CD8-positive, alpha-beta memory T cell (primary cell): ENCODE results near the gene NOCT. TPM values are rescaled to one million over a fixed set of nuclear protein-coding genes. Genes with fewer than 3 reads are reported as not detected.
A peak's percentile ranks its signal among the peaks of the same experiment; 100 is the strongest.

Experiments
- CTCF ChIA-PET: fragments of 350-600 bp; sonication (Branson Sonifier 250); formaldehyde crosslinking; loops from one replicate; lab custom pipeline; 2021; ENCODE audit warnings: antibody characterized with exemption; lab: Charles Lee
- POLR2A ChIA-PET: fragments of 350-600 bp; sonication (Branson Sonifier 250); formaldehyde crosslinking; loops from one replicate; lab custom pipeline; 2021; ENCODE audit warnings: antibody characterized with exemption; lab: Charles Lee
- DNase-seq, 5 donors: peaks; one replicate each; pipeline versions ENCODE4 v3.0.0 to v3.0.0-alpha.2; 2020 to 2022; ENCODE audit warnings: mixed read lengths in 1 of 5
- H3K27ac ChIP-seq: one replicate; pipeline ENCODE4 v1.7.0; 2013; ENCODE audit warnings: low read depth, mild to moderate bottlenecking, low read length, moderate library complexity
- H3K27me3 ChIP-seq: 2 replicates; pipeline ENCODE4 v1.7.0; 2013; ENCODE audit warnings: low read length, mild to moderate bottlenecking; ENCODE audit not compliant: insufficient read depth, poor library complexity, severe bottlenecking
- H3K36me3 ChIP-seq: 2 replicates; pipeline ENCODE4 v1.7.0; 2013; ENCODE audit warnings: mild to moderate bottlenecking, low read length, moderate library complexity; ENCODE audit not compliant: insufficient read depth
- H3K4me1 ChIP-seq: 2 replicates; pipeline ENCODE4 v1.7.0; 2013; ENCODE audit warnings: mild to moderate bottlenecking, low read length, moderate library complexity; ENCODE audit not compliant: insufficient read depth
- H3K4me3 ChIP-seq: 2 replicates; pipeline ENCODE4 v1.7.0; 2013; ENCODE audit warnings: mild to moderate bottlenecking, low read length
- H3K9me3 ChIP-seq: 2 replicates; pipeline ENCODE4 v1.7.0; 2013; ENCODE audit warnings: mild to moderate bottlenecking, low read length
- H3K27ac Mint-ChIP-seq, 8 donors: one replicate each; pipeline ENCODE4 v1.8.0; 2020 to 2021; ENCODE audit warnings: mixed read lengths in 8 of 8, mild to moderate bottlenecking in 6 of 8, inconsistent platforms in 3 of 8, moderate library complexity in 3 of 8
- H3K27me3 Mint-ChIP-seq, 2 donors: one replicate each; pipeline ENCODE4 v1.8.0; 2020 to 2021; ENCODE audit warnings: mixed read lengths in 2 of 2, mild to moderate bottlenecking in 1 of 2, moderate library complexity in 1 of 2
- H3K36me3 Mint-ChIP-seq, 3 donors: one replicate each; pipeline ENCODE4 v1.8.0; 2020 to 2021; ENCODE audit warnings: mixed read lengths in 3 of 3, inconsistent platforms in 1 of 3, mild to moderate bottlenecking in 1 of 3
- H3K4me1 Mint-ChIP-seq, 3 donors: one replicate each; pipeline ENCODE4 v1.8.0; 2020 to 2021; ENCODE audit warnings: mixed read lengths in 3 of 3, inconsistent platforms in 1 of 3, mild to moderate bottlenecking in 1 of 3
- H3K4me3 Mint-ChIP-seq, 7 donors: one replicate each; pipeline ENCODE4 v1.8.0; 2020 to 2021; ENCODE audit warnings: mixed read lengths in 7 of 7, mild to moderate bottlenecking in 6 of 7, moderate library complexity in 4 of 7, inconsistent platforms in 2 of 7
- H3K9me3 Mint-ChIP-seq, 5 donors: one replicate each; pipeline ENCODE4 v1.8.0; 2020 to 2022; ENCODE audit warnings: mixed read lengths in 5 of 5, mild to moderate bottlenecking in 3 of 5, moderate library complexity in 2 of 5, inconsistent platforms in 1 of 5
- polyA plus RNA-seq: library from polyadenylated mRNA; unstranded; fragments of 300-500 nt; fragmentation: Illumina TruSeq; gene quantifications from one replicate; pipeline ENCODE4 v1.2.3, GENCODE V29; 2021
- total RNA-seq, 2 experiments: library from RNA; stranded (reverse); gene quantifications; one replicate each; pipeline ENCODE4 v1.2.3, GENCODE V29; 2021

NOCT gene
- total and polyA plus RNA-seq, 3 experiments from 2014 or later = 1.5 to 20.3 (median 18.3) TPM

- H3K4me3 Mint-ChIP-seq = no peak overlapping the region
- Histone ChIP-seq H3K27ac (no peak overlapping the region), H3K9me3 (no peaks in the 10 kb centered on the region), H3K4me3 (no peak overlapping the region), H3K36me3 (no peaks in the 10 kb centered on the region), H3K4me1 (no peaks in the 10 kb centered on the region), H3K27me3 (no peaks in the 10 kb centered on the region)
- H3K9me3 Mint-ChIP-seq = no peaks in the 10 kb centered on the region
- H3K36me3 Mint-ChIP-seq = peaks cover 0 to 10% (median 0%) of the 10 kb centered on the region in 3 donors
- no peaks in the 10 kb centered on the region for H3K27me3 Mint-ChIP-seq
- POLR2A ChIA-PET = no interaction called here
- H3K27ac Mint-ChIP-seq = peak overlapping the region in 5 of 8 donors; percentile 0 to 61 (median 56)
- peaks cover 6 to 17% (median 6%) of the 10 kb centered on the region in 3 donors for H3K4me1 Mint-ChIP-seq
- DNase-seq = no peak
- CTCF ChIA-PET = interaction anchor here (0.6 kb wide), 1 partner anchor 306 kb away, joined by 4 read pairs; no protein-coding TSS in a partner anchor
These were observed 20.1 kb downstream of the NOCT start for GRCh38 chr4:139035650-139036049.

- Histone ChIP-seq H3K27me3 (no peaks in the 10 kb centered on the region), H3K4me3 (no peak overlapping the region), H3K27ac (no peak overlapping the region), H3K4me1 (no peaks in the 10 kb centered on the region), H3K9me3 (no peaks in the 10 kb centered on the region), H3K36me3 (no peaks in the 10 kb centered on the region)
- peak overlapping the region in 2 of 8 donors; percentile 5 to 12 for H3K27ac Mint-ChIP-seq
- ChIA-PET CTCF (no interaction called here), POLR2A (no interaction called here)
- no peaks in the 10 kb centered on the region for H3K27me3 Mint-ChIP-seq
- peaks cover 0 to 13% (median 0%) of the 10 kb centered on the region in 3 donors for H3K36me3 Mint-ChIP-seq
- H3K9me3 Mint-ChIP-seq = no peaks in the 10 kb centered on the region
- no peak for DNase-seq
- H3K4me3 Mint-ChIP-seq = no peak overlapping the region
- H3K4me1 Mint-ChIP-seq = peaks cover 6 to 25% (median 11%) of the 10 kb centered on the region in 3 donors
These were observed 21.3 kb downstream of the NOCT start for GRCh38 chr4:139036885-139037284.

GRCh38 chr4:139038874-139039443 lies 23.4 kb downstream of the NOCT start:
- no peaks in the 10 kb centered on the region for H3K4me1 ChIP-seq
- Mint-ChIP-seq H3K36me3 (peaks cover 0 to 21% (median 4%) of the 10 kb centered on the region in 3 donors), H3K27ac (peak overlapping the region in 3 of 8 donors; percentile 8 to 64 (median 30)), H3K9me3 (no peaks in the 10 kb centered on the region), H3K27me3 (no peaks in the 10 kb centered on the region), H3K4me3 (no peak overlapping the region), H3K4me1 (peaks cover 8 to 25% (median 16%) of the 10 kb centered on the region in 3 donors)
- no peaks in the 10 kb centered on the region for H3K9me3 ChIP-seq
- H3K27me3 ChIP-seq = no peaks in the 10 kb centered on the region
- POLR2A ChIA-PET = no interaction called here
- no peak overlapping the region for H3K27ac ChIP-seq
- no peaks in the 10 kb centered on the region for H3K36me3 ChIP-seq
- no peak overlapping the region for H3K4me3 ChIP-seq
- CTCF ChIA-PET = interaction anchor here (1.2 kb wide), 1 partner anchor 8 kb away, joined by 4 read pairs; no protein-coding TSS in a partner anchor
- DNase-seq = no peak

- ChIA-PET CTCF (interaction anchor here (1.4 kb wide), 1 partner anchor 36 kb away, joined by 3 read pairs; no protein-coding TSS in a partner anchor), POLR2A (no interaction called here)
- Histone ChIP-seq H3K36me3 (peaks cover 3% of the 10 kb centered on the region), H3K27me3 (no peaks in the 10 kb centered on the region), H3K27ac (no peak overlapping the region), H3K4me3 (no peak overlapping the region), H3K9me3 (no peaks in the 10 kb centered on the region), H3K4me1 (no peaks in the 10 kb centered on the region)
- peaks cover 6 to 20% (median 11%) of the 10 kb centered on the region in 3 donors for H3K4me1 Mint-ChIP-seq
- no peak for DNase-seq
- peak overlapping the region in 2 of 8 donors; percentile 24 to 38 for H3K27ac Mint-ChIP-seq
- no peaks in the 10 kb centered on the region for H3K27me3 Mint-ChIP-seq
- H3K4me3 Mint-ChIP-seq = no peak overlapping the region
- H3K9me3 Mint-ChIP-seq = no peaks in the 10 kb centered on the region
- peaks cover 0 to 37% (median 8%) of the 10 kb centered on the region in 3 donors for H3K36me3 Mint-ChIP-seq
These were observed 27.4 kb downstream of the NOCT start for GRCh38 chr4:139042981-139043460.

GRCh38 chr4:139044291-139044690 lies 28.7 kb downstream of the NOCT start:
- Histone ChIP-seq H3K4me1 (no peaks in the 10 kb centered on the region), H3K36me3 (peaks cover 3% of the 10 kb centered on the region), H3K4me3 (no peak overlapping the region), H3K27ac (no peak overlapping the region), H3K27me3 (no peaks in the 10 kb centered on the region), H3K9me3 (no peaks in the 10 kb centered on the region)
- no peak overlapping the region for H3K4me3 Mint-ChIP-seq
- no peaks in the 10 kb centered on the region for H3K9me3 Mint-ChIP-seq
- ChIA-PET POLR2A (no interaction called here), CTCF (interaction anchor here (1.4 to 2.7 kb wide), 2 partner anchors 14 to 55 kb away, joined by 3 to 13 read pairs; no protein-coding TSS in a partner anchor)
- DNase-seq = no peak
- H3K27ac Mint-ChIP-seq = peak overlapping the region in 2 of 8 donors; percentile 19 to 23
- H3K4me1 Mint-ChIP-seq = peaks cover 6 to 21% (median 18%) of the 10 kb centered on the region in 3 donors
- peaks cover 0 to 43% (median 9%) of the 10 kb centered on the region in 3 donors for H3K36me3 Mint-ChIP-seq
- no peaks in the 10 kb centered on the region for H3K27me3 Mint-ChIP-seq

GRCh38 chr4:139048026-139048425 lies 32.4 kb downstream of the NOCT start:
- POLR2A ChIA-PET = no interaction called here
- Histone ChIP-seq H3K4me1 (no peaks in the 10 kb centered on the region), H3K4me3 (no peak overlapping the region), H3K9me3 (no peaks in the 10 kb centered on the region), H3K27me3 (no peaks in the 10 kb centered on the region), H3K27ac (no peak overlapping the region), H3K36me3 (peaks cover 3% of the 10 kb centered on the region)
- Mint-ChIP-seq H3K36me3 (peaks cover 0 to 56% (median 12%) of the 10 kb centered on the region in 3 donors), H3K27me3 (no peaks in the 10 kb centered on the region), H3K4me3 (no peak overlapping the region), H3K9me3 (no peaks in the 10 kb centered on the region), H3K27ac (peak overlapping the region in 3 of 8 donors; percentile 10 to 80 (median 36)), H3K4me1 (peaks cover 3 to 12% (median 7%) of the 10 kb centered on the region in 3 donors)
- CTCF ChIA-PET = no interaction called here
- no peak for DNase-seq

GRCh38 chr4:139050446-139050845 lies 34.9 kb downstream of the NOCT start:
- Mint-ChIP-seq H3K4me1 (peaks cover 13 to 25% (median 24%) of the 10 kb centered on the region in 3 donors), H3K4me3 (no peak overlapping the region), H3K9me3 (no peaks in the 10 kb centered on the region), H3K36me3 (peaks cover 0 to 60% (median 5%) of the 10 kb centered on the region in 3 donors), H3K27ac (peak overlapping the region in 1 of 8 donors; percentile 29), H3K27me3 (no peaks in the 10 kb centered on the region)
- H3K27me3 ChIP-seq = no peaks in the 10 kb centered on the region
- ChIA-PET CTCF (no interaction called here), POLR2A (interaction anchor here (0.6 kb wide), 1 partner anchor 591 kb away, joined by 3 read pairs; no protein-coding TSS in a partner anchor)
- no peak for DNase-seq
- no peaks in the 10 kb centered on the region for H3K9me3 ChIP-seq
- H3K4me1 ChIP-seq = no peaks in the 10 kb centered on the region
- no peak overlapping the region for H3K27ac ChIP-seq
- no peak overlapping the region for H3K4me3 ChIP-seq
- H3K36me3 ChIP-seq = peaks cover 14% of the 10 kb centered on the region

- ChIA-PET CTCF (interaction anchor here (1.5 kb wide), 1 partner anchor 29 kb away, joined by 3 read pairs; no protein-coding TSS in a partner anchor), POLR2A (no interaction called here)
- H3K4me1 Mint-ChIP-seq = peaks cover 30 to 51% (median 49%) of the 10 kb centered on the region in 3 donors
- no peaks in the 10 kb centered on the region for H3K9me3 ChIP-seq
- no peaks in the 10 kb centered on the region for H3K9me3 Mint-ChIP-seq
- H3K36me3 Mint-ChIP-seq = peaks cover 0 to 70% (median 9%) of the 10 kb centered on the region in 3 donors
- DNase-seq = no peak
- no peak overlapping the region for H3K27ac ChIP-seq
- H3K27me3 Mint-ChIP-seq = no peaks in the 10 kb centered on the region
- H3K27ac Mint-ChIP-seq = peak overlapping the region in 7 of 8 donors; percentile 2 to 87 (median 29)
- H3K36me3 ChIP-seq = peaks cover 23% of the 10 kb centered on the region
- no peaks in the 10 kb centered on the region for H3K4me1 ChIP-seq
- no peak overlapping the region for H3K4me3 ChIP-seq
- no peak overlapping the region for H3K4me3 Mint-ChIP-seq
- H3K27me3 ChIP-seq = no peaks in the 10 kb centered on the region
These were observed 38.3 kb downstream of the NOCT start for GRCh38 chr4:139053909-139054308.
